HEK293T (cell line): ENCODE measurements around the gene KIAA1614.

Source experiments
- CTCF ChIA-PET: fragments of 350-600 bp; formaldehyde crosslinking; extraction: SDS; loops from one replicate; lab custom pipeline; 2021; ENCODE audit warnings: antibody characterized with exemption, inconsistent platforms; lab: Yijun Ruan, JAX
- POLR2A ChIA-PET: fragments of 350-600 bp; formaldehyde crosslinking; extraction: SDS; loops from one replicate; lab custom pipeline; 2020; ENCODE audit warnings: antibody characterized with exemption, inconsistent platforms; lab: Yijun Ruan, JAX
- DNase-seq: peaks from one replicate; pipeline ENCODE4 v3.0.0; 2012; ENCODE audit warnings: mixed read lengths; ENCODE audit errors: extremely low spot score
- ARNT ChIP-seq: fragments of 450-650 bp; IDR thresholded peaks from 2 replicates; pipeline ENCODE4 v1.6.1; 2017; ENCODE audit warnings: mild to moderate bottlenecking
- BHLHE40 ChIP-seq: fragments of 450-650 bp; IDR thresholded peaks from 2 replicates; pipeline ENCODE4 v1.6.1; 2016; ENCODE audit warnings: mild to moderate bottlenecking, moderate library complexity, borderline replicate concordance
- CTBP1 ChIP-seq: fragments of 450-650 bp; IDR thresholded peaks from 2 replicates; pipeline ENCODE4 v1.6.1; 2016; ENCODE audit warnings: borderline replicate concordance
- ELF4 ChIP-seq: fragments of 450-650 bp; IDR thresholded peaks from 2 replicates; pipeline ENCODE4 v1.6.1; 2017; ENCODE audit warnings: antibody characterized with exemption
- FOXA1 ChIP-seq: fragments of 450-650 bp; IDR thresholded peaks from 2 replicates; pipeline ENCODE4 v1.6.1; 2016; ENCODE audit warnings: mild to moderate bottlenecking
- FOXK2 ChIP-seq: fragments of 450-650 bp; IDR thresholded peaks from 2 replicates; pipeline ENCODE4 v1.6.1; 2016; ENCODE audit warnings: mild to moderate bottlenecking
- FOXM1 ChIP-seq: fragments of 450-650 bp; IDR thresholded peaks from 2 replicates; pipeline ENCODE4 v1.6.1; 2017; ENCODE audit warnings: mild to moderate bottlenecking, borderline replicate concordance
- HDGF ChIP-seq: fragments of 450-650 bp; IDR thresholded peaks from 2 replicates; pipeline ENCODE4 v1.6.1; 2017; ENCODE audit warnings: antibody characterized with exemption, borderline replicate concordance
- L3MBTL2 ChIP-seq: fragments of 450-650 bp; conservative IDR thresholded peaks from 2 replicates; pipeline ENCODE4 v1.6.1; 2016; ENCODE audit warnings: mild to moderate bottlenecking
- LEF1 ChIP-seq: fragments of 450-650 bp; IDR thresholded peaks from 2 replicates; pipeline ENCODE4 v1.6.1; 2017; ENCODE audit warnings: mild to moderate bottlenecking, borderline replicate concordance
- NFRKB ChIP-seq: fragments of 450-650 bp; IDR thresholded peaks from 2 replicates; pipeline ENCODE4 v1.6.1; 2016; ENCODE audit warnings: mild to moderate bottlenecking, moderate library complexity
- SP1 ChIP-seq: fragments of 450-650 bp; IDR thresholded peaks from 2 replicates; pipeline ENCODE4 v1.6.1; 2017
- SUZ12 ChIP-seq: fragments of 450-650 bp; IDR thresholded peaks from 2 replicates; pipeline ENCODE4 v1.6.1; 2016; ENCODE audit warnings: mild to moderate bottlenecking
- TARDBP ChIP-seq: fragments of 450-650 bp; IDR thresholded peaks from 2 replicates; pipeline ENCODE4 v1.6.1; 2016
- ZNF384 ChIP-seq: fragments of 450-650 bp; IDR thresholded peaks from 2 replicates; pipeline ENCODE4 v1.6.1; 2016
- TF ChIP-seq, protein P1 (sequence below): fragments of 450-650 bp; IDR thresholded peaks from 2 replicates; pipeline ENCODE4 v1.6.1; 2016

KIAA1614 gene

DNA sequence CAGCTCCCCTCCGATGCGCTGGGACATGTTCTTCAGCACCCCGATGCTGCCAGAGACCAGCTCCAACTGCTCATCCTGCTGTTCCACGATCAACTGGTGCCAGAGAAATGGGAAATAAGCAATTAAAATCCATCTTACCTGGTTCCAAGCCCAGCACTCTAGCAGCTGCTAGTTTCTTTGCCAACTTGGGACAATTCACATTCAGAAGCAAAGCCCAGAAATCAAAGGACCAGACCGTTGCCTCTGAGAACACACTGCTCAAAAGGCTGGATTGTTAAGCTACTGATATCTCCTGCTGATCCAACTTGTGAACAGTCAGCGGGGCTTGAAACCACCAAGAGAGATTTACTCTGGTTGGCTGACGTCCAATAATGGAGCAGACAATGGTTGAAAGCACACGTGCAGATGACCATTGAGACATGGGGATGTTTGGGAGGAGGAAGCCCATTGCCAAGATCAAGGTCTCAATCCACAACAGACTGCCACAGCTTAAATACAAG, 75.6 kb downstream of the KIAA1614 start:
- ChIA-PET POLR2A (no interaction called here), CTCF (no interaction called here)
- no peak for TF ChIP-seq ZNF384
- TF ChIP-seq ARNT = no peak
- no peak for TF ChIP-seq FOXK2
- no peak for TF ChIP-seq NFRKB
- TF ChIP-seq ELF4 = no peak
- no peak for TF ChIP-seq L3MBTL2
- TF ChIP-seq LEF1 = no peak
- TF ChIP-seq, protein P1, sequence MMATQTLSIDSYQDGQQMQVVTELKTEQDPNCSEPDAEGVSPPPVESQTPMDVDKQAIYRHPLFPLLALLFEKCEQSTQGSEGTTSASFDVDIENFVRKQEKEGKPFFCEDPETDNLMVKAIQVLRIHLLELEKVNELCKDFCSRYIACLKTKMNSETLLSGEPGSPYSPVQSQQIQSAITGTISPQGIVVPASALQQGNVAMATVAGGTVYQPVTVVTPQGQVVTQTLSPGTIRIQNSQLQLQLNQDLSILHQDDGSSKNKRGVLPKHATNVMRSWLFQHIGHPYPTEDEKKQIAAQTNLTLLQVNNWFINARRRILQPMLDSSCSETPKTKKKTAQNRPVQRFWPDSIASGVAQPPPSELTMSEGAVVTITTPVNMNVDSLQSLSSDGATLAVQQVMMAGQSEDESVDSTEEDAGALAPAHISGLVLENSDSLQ = no peak
- no peak for TF ChIP-seq BHLHE40
- TF ChIP-seq FOXM1 = no peak
- no peak for TF ChIP-seq FOXA1
- TF ChIP-seq TARDBP = no peak
- TF ChIP-seq SUZ12 = no peak
- TF ChIP-seq HDGF = no peak
- no peak for TF ChIP-seq CTBP1
- no peak for TF ChIP-seq SP1

DNA sequence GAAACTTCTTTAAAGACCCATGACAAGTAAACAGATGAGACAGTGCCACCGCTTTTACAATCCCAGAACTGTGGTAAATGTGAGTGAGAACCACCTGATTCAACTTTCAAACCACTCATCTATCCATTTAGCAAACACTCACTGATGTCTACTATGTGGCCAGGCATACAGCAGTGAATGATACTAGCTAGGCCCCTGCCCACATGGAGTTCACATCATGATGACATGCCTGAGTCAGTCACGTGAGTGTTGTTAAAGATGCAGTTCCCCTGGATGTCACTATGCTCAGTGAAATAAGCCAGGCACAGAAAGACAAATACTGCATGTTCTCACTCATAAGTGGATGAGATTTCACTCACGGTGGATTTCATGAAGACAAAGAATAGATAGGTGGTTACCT, 81.6 kb downstream of the KIAA1614 start:
- peak; percentile 21 for DNase-seq
- CTCF ChIA-PET = no interaction called here
- POLR2A ChIA-PET = no interaction called here
- TF ChIP-seq SUZ12 (no peak), BHLHE40 (no peak), ELF4 (no peak), FOXK2 (no peak), ARNT (no peak), FOXA1 (no peak), CTBP1 (no peak), L3MBTL2 (no peak), FOXM1 (no peak)
- TF ChIP-seq, protein P1 = no peak

More for the DNA sequence above, 75.6 kb downstream of the KIAA1614 start:
- no peak for DNase-seq

DNA sequence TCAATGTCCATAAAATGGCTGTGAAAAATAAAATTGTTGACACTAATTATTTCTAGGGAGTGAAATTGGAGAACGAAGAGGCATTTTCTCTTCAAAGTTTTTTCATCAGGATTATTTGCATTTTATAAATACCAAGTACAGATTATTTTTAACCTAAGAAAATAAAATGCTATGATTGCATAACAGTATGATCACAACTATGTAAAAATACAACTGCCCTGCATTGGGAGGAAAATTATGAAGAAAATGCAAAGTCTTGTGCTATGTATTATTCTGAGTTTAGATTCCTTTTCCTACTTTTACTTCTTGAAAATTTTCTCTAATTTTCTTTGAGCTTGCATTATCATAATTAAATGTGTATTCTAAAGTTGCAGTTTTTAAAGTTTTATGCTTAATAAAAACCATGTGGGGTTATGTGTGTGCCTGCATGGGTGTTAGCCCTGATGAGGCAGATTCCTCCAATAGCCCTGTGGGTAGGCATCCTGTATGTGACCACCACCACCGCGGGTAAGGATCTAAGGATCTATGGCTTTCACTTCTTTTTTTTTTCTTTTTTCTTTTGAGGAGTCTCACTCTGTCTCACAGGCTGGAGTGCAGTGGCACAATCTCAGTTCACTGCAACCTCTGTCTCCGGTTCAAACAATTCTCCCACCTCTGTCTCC, 85.3 kb downstream of the KIAA1614 start:
- TF ChIP-seq FOXA1 (no peak), TARDBP (no peak), SP1 (no peak), SUZ12 (no peak), ZNF384 (no peak), ELF4 (no peak)
- TF ChIP-seq, protein P1 = no peak
- POLR2A ChIA-PET = no interaction called here

More for the DNA sequence above, 85.3 kb downstream of the KIAA1614 start:
- DNase-seq = no peak
- CTCF ChIA-PET = no interaction called here
